Erythroblast (primary cell): Measurements from ENCODE around the gene CALM1.
"Not testable (repeated sequence)": the region's sequence is repeated elsewhere in the genome, so short reads cannot be mapped to it uniquely, and the experiment has no call there.

ENCODE experiments used
- GATA1 ChIP-seq: IDR thresholded peaks from 2 replicates; pipeline ENCODE4 v1.6.1; 2011; ENCODE audit warnings: low read depth, mild to moderate bottlenecking, control low read depth, low read length, moderate library complexity
- POLR2A ChIP-seq: IDR thresholded peaks from 2 replicates; pipeline ENCODE4 v1.6.1; 2011; ENCODE audit warnings: mild to moderate bottlenecking, low read length

- not testable (repeated sequence) for TF ChIP-seq POLR2A, GATA1
Measured at GRCh38 chr14:90394782-90395181, 2.0 kb upstream of the CALM1 start.
